GM21825 (cell line): ENCODE results near the gene KCNK5.

Experiments
- ATAC-seq: cut with Tn5 transposase; IDR thresholded peaks from one replicate; pipeline ENCODE4 v1.9.1; 2021; ENCODE audit warnings: mild to moderate bottlenecking, moderate library complexity; ENCODE audit not compliant: unreplicated experiment

The KCNK5 gene

DNA sequence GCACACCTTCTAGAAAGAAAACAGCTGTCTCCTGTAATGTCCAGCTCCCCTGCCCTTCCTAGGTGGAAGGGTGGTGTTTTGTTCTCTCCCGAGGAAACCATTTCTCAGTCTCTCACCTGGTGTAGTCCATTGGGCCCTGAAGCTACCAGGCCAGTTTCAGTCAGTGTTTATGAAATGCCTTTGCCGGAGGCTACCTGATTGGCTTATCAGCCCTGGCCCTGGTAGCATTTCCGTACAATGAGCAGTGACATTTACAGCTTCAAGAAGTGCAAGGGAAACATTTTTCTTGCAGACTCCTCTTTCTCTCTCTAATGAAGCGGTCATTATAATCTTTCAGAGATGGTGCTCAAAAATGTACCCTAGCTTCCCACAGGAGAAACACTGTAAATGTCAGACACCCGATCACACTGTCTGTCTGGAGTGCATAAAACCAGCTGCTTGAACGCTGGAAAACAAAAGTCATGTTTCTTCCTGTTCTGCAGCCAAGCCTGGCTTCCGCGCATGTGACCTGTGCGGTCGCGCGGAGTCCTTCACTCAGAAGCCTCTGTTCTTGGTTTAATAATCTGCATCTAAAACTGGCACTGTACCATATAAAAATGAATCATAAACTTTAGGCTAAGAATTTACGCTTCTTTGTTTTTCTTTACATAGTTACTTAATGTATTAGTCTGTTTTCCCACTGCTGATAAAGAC lies 85.9 kb downstream of the KCNK5 start:
- ATAC-seq, result no peak

DNA sequence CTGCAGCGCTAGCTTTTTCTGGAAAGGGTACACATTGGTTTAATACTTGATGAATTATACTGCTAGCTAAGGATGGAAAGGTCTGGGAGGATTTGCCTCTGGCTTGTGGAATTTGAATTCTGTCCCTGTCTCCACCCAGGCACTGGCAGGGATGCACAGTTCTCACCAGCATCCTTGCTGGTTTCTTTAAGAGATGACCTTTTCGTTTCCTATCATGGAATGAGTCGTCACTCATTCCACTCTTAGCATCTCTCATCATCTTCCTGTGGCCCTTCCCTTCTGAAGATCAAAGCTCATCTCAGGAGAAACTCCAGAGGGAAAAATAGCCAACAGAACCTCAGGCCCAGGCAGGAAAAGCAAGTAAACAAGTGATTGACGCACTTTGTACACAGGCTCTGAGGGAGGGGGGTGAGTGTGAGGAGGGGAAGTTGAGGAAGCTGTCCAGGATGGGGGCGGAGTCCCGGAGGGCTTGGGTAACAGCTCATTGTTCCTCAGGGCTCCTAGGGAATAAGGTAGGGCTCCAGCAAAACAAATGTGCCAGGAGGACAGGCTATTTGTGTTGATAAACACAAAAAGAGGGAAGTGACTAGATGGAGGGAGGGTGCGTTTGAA lies 88.6 kb downstream of the KCNK5 start:
- ATAC-seq, result no peak
